ENCODE results near the gene G6PC2.

The G6PC2 gene

DNA sequence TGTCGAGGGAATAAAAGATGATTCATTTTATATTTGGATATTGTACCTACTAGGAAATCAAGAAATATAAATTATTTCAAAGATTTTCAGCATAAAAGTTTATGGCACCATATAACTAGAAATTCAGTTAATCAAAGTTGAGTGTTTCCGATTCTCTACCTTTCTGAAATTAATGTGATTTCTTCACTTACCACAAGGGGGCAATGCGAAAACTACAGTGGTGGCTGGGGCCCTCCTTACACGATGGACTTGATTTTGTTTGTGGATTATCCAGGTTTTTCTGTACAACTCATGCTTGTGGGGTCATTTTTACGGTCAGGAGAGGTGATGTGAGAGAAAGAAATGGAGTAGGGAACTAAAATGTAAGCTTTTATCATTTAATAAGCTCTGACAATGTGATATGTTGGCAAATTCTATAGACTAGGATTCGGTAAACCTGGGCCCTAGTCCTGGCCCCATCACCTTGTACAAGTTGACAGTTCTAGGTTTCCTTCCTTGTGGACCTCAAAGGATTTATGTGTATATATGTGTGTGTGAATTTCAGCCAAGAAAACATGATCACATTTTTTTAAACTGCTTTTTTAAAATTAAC lies 47.6 kb downstream of the G6PC2 start:
- DNase-seq (ENCODE audit: low read depth): no peak

DNA sequence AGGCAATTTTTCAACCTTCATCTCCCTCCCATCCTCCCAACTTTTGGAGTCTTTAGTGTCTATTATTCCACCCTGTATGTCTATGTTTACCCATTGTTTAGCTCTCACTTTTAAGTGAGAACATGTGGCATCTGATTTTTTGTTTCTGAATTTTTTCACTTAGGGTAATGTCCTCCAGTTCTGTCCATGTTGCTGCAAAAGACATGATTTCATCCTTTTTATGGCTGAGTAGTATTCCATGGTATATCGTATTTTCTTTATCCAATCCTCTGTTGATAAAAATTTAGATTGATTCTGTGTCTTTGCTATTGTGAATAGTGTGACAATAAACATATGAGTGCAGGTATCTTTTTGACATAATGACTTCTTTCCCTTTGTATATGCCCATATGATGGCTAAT lies 48.2 kb downstream of the G6PC2 start:
- DNase-seq (ENCODE audit: low read depth): no peak

DNA sequence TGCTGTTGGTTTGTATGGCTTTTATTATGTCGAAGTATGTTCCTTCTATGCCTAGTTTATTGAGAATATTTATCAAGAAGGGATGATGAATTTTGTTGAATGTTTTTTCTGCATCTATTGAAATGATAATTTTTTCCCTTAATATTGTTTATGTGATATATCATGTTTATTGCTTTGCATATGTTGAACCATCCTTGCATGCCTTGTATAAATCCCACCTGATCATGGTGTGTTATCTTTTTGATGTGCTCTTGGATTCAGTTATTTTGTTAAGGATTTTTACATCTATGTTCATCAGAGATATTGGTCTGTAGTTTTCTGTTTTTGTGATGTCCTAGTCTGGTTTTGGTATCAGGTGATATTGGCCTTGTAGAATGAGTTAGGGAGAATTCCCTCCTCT lies 50.8 kb downstream of the G6PC2 start:
- DNase-seq (ENCODE audit: low read depth): no peak

- DNase-seq (ENCODE audit: low read depth): no peak
Measured at GRCh38 chr2:168952424-168952823, 51.3 kb downstream of the G6PC2 start.

GRCh38 chr2:168954256-168954655 lies 53.2 kb downstream of the G6PC2 start:
- DNase-seq (ENCODE audit: low read depth): no peak

DNA sequence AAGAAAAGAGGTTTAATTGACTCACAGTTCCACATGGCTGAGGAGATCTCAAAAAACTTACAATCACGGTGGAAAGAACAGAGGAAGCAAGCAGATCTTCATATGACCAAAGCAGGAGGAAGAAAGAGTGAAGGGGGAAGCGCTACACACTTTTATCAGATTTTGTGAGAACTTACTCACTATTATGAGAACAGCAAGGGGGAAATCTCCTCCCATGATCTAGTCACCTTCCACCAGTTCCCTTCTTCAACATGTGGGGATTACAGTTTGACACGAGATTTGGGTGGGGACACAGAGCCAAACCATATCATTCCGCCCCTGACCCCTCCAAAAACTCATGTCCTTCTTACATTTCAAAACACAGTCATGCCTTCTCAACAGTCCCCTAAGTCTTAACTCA lies 54.2 kb downstream of the G6PC2 start:
- DNase-seq (ENCODE audit: low read depth): no peak

DNA sequence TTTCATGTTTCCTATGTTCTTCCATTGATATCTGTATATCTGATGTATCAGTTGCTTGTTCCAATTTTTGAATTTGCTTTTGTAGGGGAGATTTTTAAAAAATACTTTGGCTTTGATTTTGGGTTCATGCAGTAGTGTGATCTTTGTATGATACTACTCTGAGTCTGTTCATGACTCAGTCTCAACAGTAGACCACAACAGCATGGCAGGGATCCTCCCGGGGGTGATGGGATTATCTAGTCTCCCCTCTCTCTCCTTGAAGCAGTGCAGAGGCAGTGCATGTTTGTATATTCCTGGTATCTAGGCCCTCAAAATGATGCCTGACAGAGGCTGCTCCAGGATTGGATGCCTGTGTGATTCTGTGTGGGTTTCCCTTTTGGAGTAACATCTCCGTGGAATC lies 55.3 kb downstream of the G6PC2 start:
- DNase-seq (ENCODE audit: low read depth): no peak
